Measurements from ENCODE around the gene PPP3CB.

PPP3CB gene

DNA sequence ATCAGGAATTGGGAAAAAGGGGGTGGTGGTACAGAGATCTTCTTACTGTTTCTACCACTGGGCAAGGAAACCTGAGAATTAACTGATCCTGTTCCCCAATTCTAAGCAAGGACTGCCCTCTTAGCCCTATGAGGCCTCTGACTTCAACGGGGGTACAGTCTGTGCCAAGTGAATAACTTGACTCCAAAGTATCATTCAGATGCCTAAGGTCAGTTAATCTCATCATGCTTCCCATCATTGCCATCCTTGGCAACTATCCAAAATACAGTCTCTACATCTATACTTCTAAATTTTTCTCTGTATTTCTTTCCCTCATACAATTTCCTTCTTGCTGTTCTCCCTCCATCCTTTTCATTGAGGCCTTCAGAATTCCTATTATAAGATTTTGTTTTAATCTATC is 10.5 kb downstream of the PPP3CB start:
- no peak for DNase-seq (ENCODE audit: low read depth in 2 of 3, low spot score in 1 of 3)

DNA sequence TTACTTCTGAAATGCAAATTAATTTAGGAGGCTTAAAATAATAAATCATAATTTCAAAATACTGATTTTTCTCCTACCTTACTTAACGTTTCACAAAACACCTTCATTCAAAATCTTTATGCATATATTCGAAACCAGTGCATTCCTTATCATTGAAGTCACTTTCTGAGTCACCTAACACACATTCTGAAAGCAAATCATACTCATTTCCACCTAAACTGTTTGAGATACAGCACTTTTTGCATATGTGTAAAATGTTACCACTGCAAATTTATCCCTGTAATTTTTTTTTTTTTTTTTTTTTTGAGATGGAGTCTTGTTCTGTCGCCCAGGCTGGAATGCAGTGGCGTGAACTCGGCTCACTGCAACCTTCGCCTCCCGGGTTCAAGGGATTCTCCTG is 15.7 kb downstream of the PPP3CB start:
- no peak for DNase-seq (ENCODE audit: low read depth in 2 of 3, low spot score in 1 of 3)

DNA sequence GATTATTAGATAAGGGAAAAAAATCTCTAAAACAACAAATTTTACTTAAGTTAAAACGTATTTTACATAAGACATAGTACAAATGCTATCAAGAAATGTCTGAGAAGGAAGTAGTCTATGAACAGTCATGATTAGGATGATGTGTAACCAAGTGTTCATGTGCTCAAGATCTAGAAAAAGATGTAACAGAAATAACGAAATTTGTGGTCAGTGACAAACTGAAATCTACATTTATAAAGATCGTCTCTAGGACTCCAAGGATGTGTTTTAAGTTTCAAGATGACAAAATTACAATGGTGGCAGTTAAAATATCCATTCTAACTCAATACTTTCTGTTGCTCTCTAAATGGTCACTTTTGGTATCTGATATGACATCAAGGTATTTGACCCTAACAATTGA is 17.2 kb downstream of the PPP3CB start:
- DNase-seq (ENCODE audit: low read depth in 2 of 3, low spot score in 1 of 3), result no peak

DNA sequence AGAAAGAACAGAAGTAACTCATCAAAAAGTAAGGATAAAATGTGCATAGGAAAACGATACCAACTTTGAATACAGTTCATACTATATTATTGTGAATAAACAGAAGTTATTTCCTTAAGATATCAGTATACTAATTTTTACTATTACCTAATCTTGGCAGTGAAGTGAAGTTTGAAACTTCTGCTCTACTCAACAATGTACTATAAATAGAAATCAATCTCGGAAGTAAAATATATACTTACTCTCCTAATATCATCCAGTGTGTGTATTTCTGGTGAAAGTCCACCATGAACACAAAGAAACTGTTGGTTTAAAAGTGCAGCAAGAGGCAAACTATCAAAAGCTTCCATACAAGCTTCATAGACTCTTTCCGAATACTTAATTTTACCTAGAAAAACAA is 24.6 kb downstream of the PPP3CB start:
- no peak for DNase-seq (ENCODE audit: low read depth in 2 of 3, low spot score in 1 of 3)

DNA sequence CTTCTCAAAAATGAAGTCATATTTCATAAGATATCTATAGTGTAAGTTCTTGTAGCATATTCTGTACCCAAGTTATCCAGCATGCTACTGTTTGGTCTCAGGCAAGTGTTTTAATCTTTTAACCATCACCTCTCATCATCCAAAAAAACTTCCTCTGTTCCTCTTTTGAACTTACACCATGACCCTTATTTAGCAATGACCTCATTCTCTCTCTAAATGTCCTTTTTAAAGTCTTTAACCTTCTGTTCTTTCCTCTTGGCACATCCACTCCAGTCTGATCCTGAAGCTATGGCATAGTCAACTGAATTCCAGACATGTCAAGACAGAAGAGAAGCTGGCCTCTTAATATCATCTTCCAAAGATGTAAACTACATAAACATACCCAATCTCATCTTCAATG is 26.2 kb downstream of the PPP3CB start:
- DNase-seq (ENCODE audit: low read depth in 2 of 3, low spot score in 1 of 3), result no peak

DNA sequence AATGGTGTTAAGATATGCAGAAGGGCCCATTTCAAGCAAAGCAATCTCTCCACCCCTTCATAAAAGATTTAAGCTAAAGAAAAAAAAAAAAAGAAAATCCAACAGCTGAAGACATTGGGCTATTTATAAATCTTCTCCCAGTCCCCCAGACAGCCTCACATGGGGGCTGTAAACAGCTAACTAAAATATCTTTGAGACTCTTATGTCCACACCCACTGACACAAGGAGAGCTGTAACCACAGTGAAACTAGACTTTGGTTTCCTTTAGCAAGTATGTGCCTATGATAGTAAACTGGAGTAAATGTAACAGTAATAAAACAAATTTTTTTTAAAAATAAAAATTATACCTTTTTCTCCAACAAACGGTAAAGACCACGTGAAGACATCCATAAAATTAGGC is 28.6 kb downstream of the PPP3CB start:
- DNase-seq (ENCODE audit: low read depth in 2 of 3, low spot score in 1 of 3), result no peak

DNA sequence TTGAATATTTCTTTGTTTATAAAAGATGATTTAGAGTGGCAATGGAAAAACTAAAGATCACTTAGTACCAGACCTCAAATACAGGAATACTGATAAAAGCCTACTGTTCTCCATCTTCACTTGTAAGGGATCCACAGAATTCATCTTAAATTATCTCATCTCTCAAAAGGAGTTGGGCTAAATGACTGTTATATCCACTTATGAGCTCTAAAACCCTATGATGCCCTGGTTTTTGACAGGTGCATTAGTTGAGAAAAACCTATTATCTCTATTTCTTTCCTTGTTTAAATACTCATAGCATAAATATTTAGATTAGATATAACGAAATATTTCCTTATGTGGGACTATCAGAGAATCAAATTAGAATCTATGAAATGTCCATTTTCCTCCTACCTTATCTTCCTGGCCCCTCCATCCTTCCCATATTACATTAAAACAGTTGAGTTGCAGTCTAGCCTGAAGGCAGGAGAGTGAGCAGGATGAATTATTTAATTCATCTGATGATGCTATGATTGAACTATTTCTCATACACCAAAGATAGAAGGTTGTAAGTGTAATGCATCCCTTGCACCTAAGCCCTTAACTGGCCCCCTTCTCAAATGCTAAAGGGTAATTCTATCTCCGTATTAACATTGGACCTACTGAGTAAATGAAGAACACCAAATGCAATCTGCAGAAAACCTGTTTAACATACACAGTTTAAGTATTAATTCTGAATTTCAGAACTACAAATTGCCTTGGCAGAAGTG is 29.7 kb downstream of the PPP3CB start:
- DNase-seq (ENCODE audit: low read depth in 2 of 3, low spot score in 1 of 3), result no peak

DNA sequence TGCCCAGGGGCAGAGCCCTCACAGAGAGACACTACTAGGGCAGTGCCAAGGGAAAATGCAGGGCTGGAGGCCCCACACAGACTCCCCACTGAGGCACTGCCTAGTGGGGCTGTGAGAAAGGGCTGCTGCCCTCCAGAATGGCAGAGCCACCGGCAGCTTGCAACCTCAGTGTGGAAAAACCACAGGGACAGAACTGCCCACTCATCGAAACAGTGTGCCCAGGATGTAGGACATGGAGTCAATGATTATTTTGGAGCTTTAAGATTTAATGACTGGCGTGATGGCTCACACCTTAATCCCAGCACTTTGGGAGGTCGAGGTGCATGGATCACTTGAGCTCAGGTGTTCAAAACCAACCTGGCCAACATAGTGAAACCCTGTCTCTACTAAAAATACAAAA is 34.9 kb downstream of the PPP3CB start:
- DNase-seq (ENCODE audit: low read depth in 2 of 3, low spot score in 1 of 3), result no peak

DNA sequence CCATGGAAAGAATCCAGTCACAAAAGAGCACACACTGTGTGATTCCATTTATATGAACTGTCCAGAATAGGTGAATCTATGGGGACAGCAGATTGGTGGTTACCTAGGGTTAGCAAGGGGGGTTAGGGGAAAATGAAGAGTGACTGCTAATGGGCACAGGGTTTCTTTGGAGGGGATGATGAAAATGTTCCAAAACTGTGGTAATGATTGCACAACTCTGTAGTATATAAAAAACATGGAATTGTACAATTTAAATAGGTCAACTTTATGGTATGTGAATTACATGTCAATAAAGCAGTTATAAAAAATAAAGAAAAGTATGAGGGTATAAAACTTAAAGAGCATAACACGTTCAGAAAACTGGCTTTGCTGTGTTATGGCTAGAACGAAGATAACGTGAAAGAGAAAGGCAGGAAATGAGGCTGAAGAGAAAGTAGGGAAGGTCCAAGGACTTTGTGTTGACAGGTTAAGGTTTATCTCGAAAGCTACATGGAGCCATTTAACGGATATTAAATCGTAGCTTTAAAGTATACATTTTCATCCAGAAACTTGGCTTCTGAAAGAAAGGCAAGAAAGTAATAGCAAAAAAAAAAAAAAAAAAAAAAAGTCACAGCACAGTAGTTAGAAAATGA is 36.0 kb downstream of the PPP3CB start:
- no peak for DNase-seq (ENCODE audit: low read depth in 2 of 3, low spot score in 1 of 3)

DNA sequence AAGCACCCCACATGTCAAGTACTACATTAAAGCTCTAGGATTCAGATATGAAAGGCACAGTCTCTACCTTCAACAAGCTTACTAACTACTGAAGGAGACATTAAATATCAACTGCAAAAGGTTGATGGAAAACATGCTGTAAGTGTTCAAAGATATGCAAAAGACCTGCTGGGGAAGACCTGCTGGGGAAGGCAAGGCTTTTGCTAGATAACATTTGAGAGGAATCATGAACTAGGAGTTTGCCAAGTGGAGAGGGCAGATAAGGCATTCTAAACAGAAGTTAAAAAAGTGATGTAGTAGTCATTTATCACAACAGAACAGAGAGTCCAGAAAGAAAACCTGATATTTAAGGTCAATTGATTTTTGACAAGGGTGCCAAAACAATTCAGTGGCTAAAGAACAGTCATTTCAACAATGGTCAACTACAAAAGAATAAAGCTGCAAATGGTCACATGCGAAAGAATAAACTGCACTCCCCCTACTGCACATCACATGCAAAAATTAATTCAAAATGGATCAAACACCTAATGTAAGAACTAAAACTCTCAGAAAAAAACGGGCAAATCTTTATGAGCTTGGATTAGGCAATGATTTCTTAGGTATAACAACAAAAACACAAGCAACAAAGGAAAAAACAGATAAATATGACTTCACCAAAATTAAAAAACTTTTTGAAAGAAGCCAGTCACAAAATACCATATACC is 39.5 kb downstream of the PPP3CB start:
- DNase-seq (ENCODE audit: low read depth in 2 of 3, low spot score in 1 of 3), result no peak

DNA sequence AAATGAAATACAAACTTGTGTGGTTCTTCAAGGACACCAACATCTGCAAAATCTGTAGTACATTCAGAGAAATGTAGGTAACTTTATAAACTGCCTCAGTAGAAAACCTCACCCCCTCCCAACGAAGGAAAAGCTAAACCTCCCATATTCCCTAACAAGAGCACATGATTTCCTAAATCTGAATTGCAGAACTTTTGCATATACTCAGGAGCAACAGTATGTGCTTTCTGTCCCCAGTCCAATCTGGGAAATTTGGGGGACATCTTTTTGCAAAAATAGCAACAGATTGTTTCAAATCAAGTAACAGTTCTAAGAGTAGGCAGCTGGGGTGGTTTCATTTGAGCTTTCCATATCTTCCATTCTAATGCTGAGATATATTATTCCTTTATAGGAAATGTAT is 46.7 kb downstream of the PPP3CB start:
- DNase-seq (ENCODE audit: low read depth in 2 of 3, low spot score in 1 of 3), result no peak

DNA sequence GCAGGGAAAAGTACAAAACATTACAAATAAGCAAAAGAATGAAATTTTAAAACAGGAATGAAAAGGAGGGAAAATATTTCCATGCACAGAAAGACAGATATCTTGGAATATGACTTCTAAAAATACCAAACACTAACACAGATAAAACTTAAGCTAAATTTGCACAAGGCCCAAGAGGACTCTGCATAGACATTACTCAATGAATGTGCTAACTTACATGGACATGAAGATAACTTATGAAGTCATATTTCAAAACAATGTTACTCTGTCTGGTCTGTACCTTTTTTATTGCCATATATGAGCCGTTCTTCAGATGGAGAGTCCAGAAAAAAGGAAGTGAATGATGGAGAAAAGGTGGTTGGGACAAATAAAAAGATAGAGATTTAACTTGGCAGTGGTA is 47.4 kb downstream of the PPP3CB start:
- no peak for DNase-seq (ENCODE audit: low read depth in 2 of 3, low spot score in 1 of 3)

DNA sequence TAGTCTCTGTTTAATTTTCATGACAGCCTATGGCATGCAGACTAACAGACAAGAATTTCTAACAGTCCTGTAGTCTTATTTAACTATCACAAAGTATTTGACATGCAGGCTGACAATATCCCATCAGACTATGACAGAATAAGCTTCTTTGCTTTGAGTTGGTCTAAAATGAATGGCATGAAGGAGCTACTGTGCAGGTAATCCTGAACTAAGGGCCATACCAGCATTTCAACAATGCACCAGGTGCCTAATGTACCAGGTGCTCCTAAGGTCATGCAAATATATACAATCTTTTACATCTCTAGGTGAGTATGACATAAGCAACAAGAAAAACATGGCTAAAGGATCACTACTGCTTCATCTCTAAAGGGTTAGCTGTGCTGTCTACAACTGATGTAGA is 48.9 kb downstream of the PPP3CB start:
- DNase-seq (ENCODE audit: low read depth in 2 of 3, low spot score in 1 of 3), result no peak

DNA sequence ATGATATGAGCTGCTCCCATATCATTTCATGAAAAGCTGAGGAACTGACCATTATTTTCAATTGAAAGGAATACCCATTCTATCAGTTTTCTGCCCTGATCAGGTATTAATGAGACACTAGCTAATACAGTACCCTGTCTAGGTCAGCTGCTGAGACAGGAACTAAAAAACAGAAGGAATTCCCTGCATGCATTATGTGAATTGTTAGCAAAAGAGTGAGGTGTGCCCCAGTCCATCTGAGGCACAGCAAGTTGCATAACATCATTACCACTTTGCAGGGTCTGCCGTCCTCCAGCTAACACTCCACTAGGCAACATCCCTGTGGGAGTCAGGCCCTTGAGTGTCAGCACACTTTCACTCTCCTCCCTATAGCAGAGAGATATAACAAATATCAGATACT is 51.4 kb downstream of the PPP3CB start:
- DNase-seq (ENCODE audit: low read depth in 2 of 3, low spot score in 1 of 3), result no peak

DNA sequence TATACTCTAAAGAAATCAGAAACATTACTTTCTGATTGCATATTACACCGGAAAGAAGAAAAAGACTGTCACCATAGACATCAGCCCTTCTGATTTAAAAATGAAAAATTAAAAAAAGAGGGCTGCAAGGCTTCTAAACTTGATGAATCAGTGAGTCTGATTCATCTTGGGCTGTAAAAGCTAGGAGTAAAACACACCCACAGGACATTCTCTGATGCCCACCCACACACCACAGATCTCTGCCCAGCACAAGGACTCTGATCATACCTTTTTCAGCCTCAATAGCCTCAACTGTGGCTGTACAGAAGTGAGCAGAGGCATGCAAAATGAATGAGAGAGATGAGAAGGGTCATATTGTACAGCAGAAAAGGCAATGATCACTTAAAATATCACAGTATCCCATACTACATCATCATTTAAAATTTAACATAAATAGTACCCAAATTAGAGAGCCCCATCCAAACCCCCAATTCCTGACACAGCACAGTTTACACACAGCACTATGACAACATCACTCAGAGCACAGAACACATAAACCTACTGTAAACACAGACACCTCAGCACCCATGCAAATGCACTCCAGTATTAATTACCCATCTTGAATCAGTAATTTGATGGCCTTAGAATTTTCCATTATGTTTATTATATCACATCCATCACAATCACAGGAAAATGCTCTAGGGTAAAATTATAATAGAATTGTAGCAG is 56.1 kb downstream of the PPP3CB start:
- no peak for DNase-seq (ENCODE audit: low read depth in 2 of 3, low spot score in 1 of 3)

DNA sequence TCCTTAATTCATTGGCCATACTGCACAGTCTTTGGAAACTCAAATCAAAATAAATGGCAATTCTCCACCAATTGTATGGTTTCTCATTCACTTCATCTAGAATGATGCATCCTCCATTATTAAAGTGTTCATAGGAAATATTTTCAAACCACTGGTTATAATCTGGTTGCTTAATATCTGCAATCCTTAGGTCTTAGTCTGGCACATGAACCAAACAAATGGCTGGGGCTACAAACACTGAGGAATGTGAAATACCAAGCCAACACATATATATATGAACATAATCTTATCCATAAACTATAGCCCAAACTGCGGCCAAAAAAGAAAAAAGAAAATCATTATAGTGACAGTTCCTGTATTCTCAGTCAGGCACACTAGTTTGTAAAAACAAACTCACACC is 56.8 kb downstream of the PPP3CB start:
- DNase-seq (ENCODE audit: low read depth in 2 of 3, low spot score in 1 of 3), result no peak

DNA sequence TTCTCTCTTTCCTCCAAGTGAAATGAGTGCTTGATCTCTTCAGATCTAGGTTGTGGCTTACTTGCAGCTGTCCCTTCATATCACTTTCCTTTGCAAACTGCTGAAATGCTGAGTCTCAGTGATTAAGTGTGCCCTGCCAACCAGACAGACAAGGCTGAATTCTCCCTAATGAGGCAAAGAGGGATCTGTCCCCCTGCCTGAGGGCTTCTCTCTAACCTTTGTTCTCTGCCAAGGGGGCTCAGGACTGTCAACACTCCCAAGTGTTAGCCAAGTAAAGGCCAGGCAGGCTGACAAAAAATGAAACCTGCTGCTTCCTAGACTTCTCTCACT is 62.3 kb downstream of the PPP3CB start, which contains the start of gene MSS51:
TSS of gene MSS51 (minus strand) at position 24 of the 330 bp plus-strand sequence. CDS start 5,277 bp downstream, outside the sequence.
- DNase-seq (ENCODE audit: low read depth in 2 of 3, low spot score in 1 of 3), result no peak

DNA sequence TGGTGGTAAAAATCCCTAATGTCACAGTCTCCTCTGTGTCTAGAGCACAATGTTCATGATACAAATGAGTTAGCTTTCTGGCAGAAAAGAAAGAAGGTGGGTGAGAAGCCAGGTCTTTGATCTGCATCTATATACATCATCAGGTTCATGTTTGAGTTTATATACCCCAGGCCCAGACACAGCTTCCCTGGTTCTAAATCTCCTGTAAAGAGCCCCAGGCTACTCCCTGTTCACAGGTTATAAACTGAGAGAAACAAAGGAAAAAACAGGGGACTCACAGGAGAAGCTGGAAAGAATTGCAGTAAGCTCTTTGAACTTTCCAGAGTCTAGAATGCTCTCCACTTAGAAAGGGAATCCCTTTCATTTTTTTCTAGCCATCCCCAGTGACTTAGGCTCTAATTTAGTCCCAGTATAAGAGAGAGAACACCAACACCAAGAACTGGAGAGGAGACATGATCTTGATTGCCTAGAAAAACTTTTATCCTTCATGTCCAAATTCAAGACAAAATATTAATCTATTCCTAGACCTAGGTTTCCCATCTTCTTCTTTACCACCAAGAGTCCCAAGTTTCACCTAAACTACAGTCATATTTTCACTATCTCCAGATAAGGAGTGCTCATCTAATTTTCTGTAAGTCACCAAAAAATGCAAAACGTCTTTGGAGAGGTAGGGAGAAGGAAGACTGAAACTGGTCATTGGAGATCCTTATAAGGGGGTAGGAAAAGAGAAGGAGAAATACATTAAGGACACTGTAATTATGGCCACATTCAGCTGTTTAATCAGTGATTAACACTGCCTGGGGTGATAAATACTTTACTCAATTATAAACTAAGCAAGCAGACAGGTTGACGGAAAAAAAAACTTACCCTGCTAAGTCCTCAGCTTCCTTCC is 62.9 kb downstream of the PPP3CB start:
- no peak for DNase-seq (ENCODE audit: low read depth in 2 of 3, low spot score in 1 of 3)

DNA sequence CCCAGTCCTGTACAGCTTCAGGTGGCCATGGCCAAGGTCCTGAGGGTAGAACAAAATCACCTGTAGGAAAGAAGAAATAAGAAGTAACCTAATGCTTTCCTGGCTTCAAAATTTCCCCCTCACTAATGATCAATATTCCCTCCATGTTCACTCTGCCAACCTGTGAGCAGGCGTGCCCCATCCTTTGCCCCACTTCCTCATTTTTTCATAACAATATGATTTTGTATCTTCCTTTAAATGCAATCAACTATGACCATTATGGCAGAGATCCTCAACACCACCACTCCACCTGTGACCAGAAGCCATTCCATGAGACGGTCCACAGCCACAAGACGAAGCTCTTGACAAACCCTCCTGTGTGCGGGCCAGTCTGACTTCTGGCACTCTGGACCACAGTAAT is 69.5 kb downstream of the PPP3CB start:
- no peak for DNase-seq (ENCODE audit: low read depth in 2 of 3, low spot score in 1 of 3)

DNA sequence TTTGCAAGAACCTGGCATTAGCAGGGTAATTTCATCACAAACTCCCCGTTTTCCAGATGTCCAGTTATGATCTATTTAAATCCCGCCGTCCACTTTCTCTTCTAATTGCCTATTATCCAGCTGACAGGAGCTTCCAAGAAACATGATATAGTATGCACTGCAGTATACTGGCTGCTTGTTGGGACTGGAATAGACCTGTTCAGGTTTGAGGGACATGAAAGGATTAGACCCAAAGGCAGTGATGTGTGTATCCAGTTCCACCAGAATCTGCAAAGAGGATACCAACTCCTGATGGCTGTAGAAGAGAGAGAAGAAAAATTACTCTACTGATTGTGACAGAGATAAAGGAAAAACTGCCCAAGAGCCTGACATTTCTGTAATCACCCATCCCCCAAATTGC is 71.3 kb downstream of the PPP3CB start:
- DNase-seq (ENCODE audit: low read depth in 2 of 3, low spot score in 1 of 3), result no peak

DNA sequence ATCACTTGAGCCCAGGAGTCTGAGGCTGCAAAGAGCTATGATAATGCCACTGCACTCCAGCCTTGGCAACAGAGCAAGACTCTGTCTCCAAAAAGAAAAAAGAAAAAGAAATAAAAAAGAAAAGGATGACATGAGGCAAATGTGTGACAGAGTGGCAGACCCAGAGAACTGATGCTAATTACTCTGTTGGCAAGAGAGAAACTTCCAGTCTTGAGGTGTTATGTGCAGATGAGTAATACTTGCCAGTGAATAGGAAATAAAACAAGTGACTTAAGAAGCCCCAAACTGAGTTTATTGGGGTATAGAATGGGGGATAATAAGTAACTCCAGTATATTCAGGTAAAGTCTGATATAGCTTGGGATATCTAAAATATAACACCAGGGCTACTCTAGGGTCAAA is 72.5 kb downstream of the PPP3CB start:
- no peak for DNase-seq (ENCODE audit: low read depth in 2 of 3, low spot score in 1 of 3)
